Liver (tissue), 3 donors: ENCODE measurements around the gene AHI1.

Experiments used
- JUND ChIP-seq, 2 donors: IDR thresholded peaks; 2 replicates each; pipeline ENCODE4 v1.6.1; 2016; ENCODE audit warnings: antibody characterized with exemption in 2 of 2
- TF ChIP-seq, protein P1 (sequence below): fragments of 150-350 bp; IDR thresholded peaks from 2 replicates; pipeline ENCODE4 v1.5.1; 2017; ENCODE audit warnings: improper control_type of control experiment, low read depth, low read length; ENCODE audit not compliant: missing input control
- TF ChIP-seq, protein P2 (sequence below): IDR thresholded peaks from 2 replicates; pipeline ENCODE4 v1.6.1; 2016; ENCODE audit warnings: antibody characterized with exemption
- donor health status: healthy.
- donor health status: healthy.

DNA sequence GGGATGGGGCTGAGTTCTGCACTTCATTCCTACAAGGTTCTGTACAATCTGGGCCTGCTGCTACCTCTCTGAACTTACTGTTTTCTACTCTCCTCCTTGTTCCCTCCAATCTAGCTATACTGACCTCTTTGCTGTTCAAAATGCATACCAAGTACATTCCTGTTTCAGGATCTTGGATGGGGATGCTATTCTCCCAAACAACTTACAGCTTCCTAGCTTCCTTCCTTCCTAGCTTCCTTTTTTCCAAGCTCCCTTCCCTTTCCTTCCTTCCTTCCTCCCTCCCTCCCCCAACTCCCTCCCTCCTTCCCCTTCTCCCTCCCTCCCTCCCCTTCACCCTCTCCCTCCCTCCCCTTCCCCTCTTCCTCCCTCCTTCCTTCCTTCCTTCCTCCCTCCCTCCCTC, 117.9 kb downstream of the AHI1 start:
- TF ChIP-seq, protein P1, sequence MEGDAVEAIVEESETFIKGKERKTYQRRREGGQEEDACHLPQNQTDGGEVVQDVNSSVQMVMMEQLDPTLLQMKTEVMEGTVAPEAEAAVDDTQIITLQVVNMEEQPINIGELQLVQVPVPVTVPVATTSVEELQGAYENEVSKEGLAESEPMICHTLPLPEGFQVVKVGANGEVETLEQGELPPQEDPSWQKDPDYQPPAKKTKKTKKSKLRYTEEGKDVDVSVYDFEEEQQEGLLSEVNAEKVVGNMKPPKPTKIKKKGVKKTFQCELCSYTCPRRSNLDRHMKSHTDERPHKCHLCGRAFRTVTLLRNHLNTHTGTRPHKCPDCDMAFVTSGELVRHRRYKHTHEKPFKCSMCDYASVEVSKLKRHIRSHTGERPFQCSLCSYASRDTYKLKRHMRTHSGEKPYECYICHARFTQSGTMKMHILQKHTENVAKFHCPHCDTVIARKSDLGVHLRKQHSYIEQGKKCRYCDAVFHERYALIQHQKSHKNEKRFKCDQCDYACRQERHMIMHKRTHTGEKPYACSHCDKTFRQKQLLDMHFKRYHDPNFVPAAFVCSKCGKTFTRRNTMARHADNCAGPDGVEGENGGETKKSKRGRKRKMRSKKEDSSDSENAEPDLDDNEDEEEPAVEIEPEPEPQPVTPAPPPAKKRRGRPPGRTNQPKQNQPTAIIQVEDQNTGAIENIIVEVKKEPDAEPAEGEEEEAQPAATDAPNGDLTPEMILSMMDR: no peak
- no peak for TF ChIP-seq JUND (IDR thresholded peaks at IDR 0.05)
- TF ChIP-seq, protein P2, sequence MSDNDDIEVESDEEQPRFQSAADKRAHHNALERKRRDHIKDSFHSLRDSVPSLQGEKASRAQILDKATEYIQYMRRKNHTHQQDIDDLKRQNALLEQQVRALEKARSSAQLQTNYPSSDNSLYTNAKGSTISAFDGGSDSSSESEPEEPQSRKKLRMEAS: no peak
